ENCODE measurements around the gene STAG2. TPM values are rescaled to one million over a fixed set of nuclear protein-coding genes. Genes with fewer than 3 reads are reported as not detected.

Gene STAG2
- total and polyA plus RNA-seq, 2 experiments from 2014 or later, result 68.8 to 92.8 TPM

- no peak for TF ChIP-seq REST (IDR thresholded peaks at IDR 0.05; ENCODE audit: unreplicated experiment)
- TF ChIP-seq EZH2 (IDR thresholded peaks at IDR 0.05; ENCODE audit: low read depth, unreplicated experiment), result no peak
- TF ChIP-seq ZNF114 (CRISPR knock-in tag; IDR thresholded peaks at IDR 0.05), result no peak
- TF ChIP-seq POLR2AphosphoS5 (IDR thresholded peaks at IDR 0.05; ENCODE audit: low read depth), result no peak
- no peak for TF ChIP-seq CTCF (conservative IDR thresholded peaks at IDR 0.05; ENCODE audit: low read depth in 2 of 2)
- TF ChIP-seq NANOG (IDR thresholded peaks at IDR 0.05; ENCODE audit: borderline replicate concordance), result no peak
- no peak for TF ChIP-seq CREB1 (CRISPR knock-in tag; IDR thresholded peaks at IDR 0.05; ENCODE audit: low read depth)
- TF ChIP-seq EZH2phosphoT487 (IDR thresholded peaks at IDR 0.05; ENCODE audit: unreplicated experiment), result no peak
- no peak for TF ChIP-seq ZNF331 (CRISPR knock-in tag; IDR thresholded peaks at IDR 0.05; ENCODE audit: low read depth)
Measured at GRCh38 chrX:123990169-123990568, 28.7 kb downstream of the STAG2 start (continued).

GRCh38 chrX:123990602-123991001 is 29.1 kb downstream of the STAG2 start:
- no peaks in the 10 kb centered on the region for H3K27me3 Mint-ChIP-seq (ENCODE audit: insufficient read depth, low read depth, poor library complexity)
- Histone ChIP-seq H2AFZ (no peak overlapping the region), H3K79me2 (replicated peaks; ENCODE audit: insufficient read depth) (peaks cover 100% of the 10 kb centered on the region), H3K27ac (ENCODE audit: low read depth) (no peak overlapping the region), H3K36me3 (ENCODE audit: insufficient read depth) (no peaks in the 10 kb centered on the region), H3K4me3 (no peak overlapping the region), H3K4me2 (no peak overlapping the region), H3F3A (replicated peaks; ENCODE audit: low read depth) (no peaks in the 10 kb centered on the region), H3K4me1 (ENCODE audit: insufficient read depth) (peaks cover 19% of the 10 kb centered on the region), H4K20me1 (replicated peaks; ENCODE audit: insufficient read depth) (peaks cover 21% of the 10 kb centered on the region), H3K9me2 (ENCODE audit: insufficient read depth) (no peaks in the 10 kb centered on the region), H3K27me3 (ENCODE audit: insufficient read depth) (no peaks in the 10 kb centered on the region)
- peaks cover 27% of the 10 kb centered on the region for H3K4me1 Mint-ChIP-seq
- 0 out of 3 replicates have a peak, but pooled peaks cover 4% of the 10 kb centered on the region for H3K36me3 Mint-ChIP-seq (ENCODE audit: low read depth)
- DNase-seq (ENCODE audit: low spot score) (no peak), ATAC-seq (no peak)
- no peak overlapping the region for H3K27ac Mint-ChIP-seq
- H3K9me3 Mint-ChIP-seq, result no peaks in the 10 kb centered on the region
- H3K4me3 Mint-ChIP-seq, result no peak overlapping the region
- no peak for TF ChIP-seq ZNF331 (CRISPR knock-in tag; IDR thresholded peaks at IDR 0.05; ENCODE audit: low read depth)
- no peak for TF ChIP-seq NANOG (IDR thresholded peaks at IDR 0.05; ENCODE audit: borderline replicate concordance)
